ENCODE measurements around the gene LIFR. TPM values are rescaled to one million over a fixed set of nuclear protein-coding genes. Genes with fewer than 3 reads are reported as not detected.
A peak's percentile ranks its signal among the peaks of the same experiment; 100 is the strongest.
"Not testable (repeated sequence)": the region's sequence is repeated elsewhere in the genome, so short reads cannot be mapped to it uniquely, and the experiment has no call there.

LIFR gene
- total and polyA plus RNA-seq, 4 donors = 39.8 to 179 (median 94.9) TPM

- no CpG with 5 or more reads among the region's 4 CpGs for WGBS (ENCODE audit: insufficient coverage)
- Histone ChIP-seq H3K9me3 (ENCODE audit: control insufficient read depth, insufficient read depth, low read length) (no peaks in the 10 kb centered on the region), H3K27ac (ENCODE audit: low read depth, low read length) (no peak overlapping the region), H3K27me3 (ENCODE audit: control insufficient read depth, insufficient read depth, low read length) (no peaks in the 10 kb centered on the region), H3K4me1 (ENCODE audit: control insufficient read depth, insufficient read depth, low read length) (peaks cover 21% of the 10 kb centered on the region), H3K36me3 (ENCODE audit: control insufficient read depth, insufficient read depth, low read length) (no peaks in the 10 kb centered on the region), H3K4me3 (ENCODE audit: low read depth, low read length) (no peak overlapping the region)
- no peak for DNase-seq (ENCODE audit: low read depth in 4 of 6, low spot score in 6 of 6)
Observed at GRCh38 chr5:38529955-38530646, 26.3 kb downstream of the LIFR start.

- WGBS (ENCODE audit: insufficient coverage) = no CpG with 5 or more reads among the region's 3 CpGs
- Histone ChIP-seq H3K9me3 (ENCODE audit: control insufficient read depth, insufficient read depth, low read length) (no peaks in the 10 kb centered on the region), H3K27me3 (ENCODE audit: control insufficient read depth, insufficient read depth, low read length) (no peaks in the 10 kb centered on the region), H3K36me3 (ENCODE audit: control insufficient read depth, insufficient read depth, low read length) (peaks cover 4% of the 10 kb centered on the region), H3K4me3 (ENCODE audit: low read depth, low read length) (no peak overlapping the region), H3K27ac (ENCODE audit: low read depth, low read length) (no peak overlapping the region), H3K4me1 (ENCODE audit: control insufficient read depth, insufficient read depth, low read length) (peaks cover 12% of the 10 kb centered on the region)
- DNase-seq (ENCODE audit: low read depth in 4 of 6, low spot score in 6 of 6) = no peak
Observed at GRCh38 chr5:38528162-38528703, 28.2 kb downstream of the LIFR start.

- Histone ChIP-seq H3K27me3 (ENCODE audit: control insufficient read depth, insufficient read depth, low read length) (no peaks in the 10 kb centered on the region), H3K4me3 (ENCODE audit: low read depth, low read length) (no peak overlapping the region), H3K9me3 (ENCODE audit: control insufficient read depth, insufficient read depth, low read length) (no peaks in the 10 kb centered on the region), H3K36me3 (ENCODE audit: control insufficient read depth, insufficient read depth, low read length) (peaks cover 4% of the 10 kb centered on the region), H3K4me1 (ENCODE audit: control insufficient read depth, insufficient read depth, low read length) (peaks cover 5% of the 10 kb centered on the region), H3K27ac (ENCODE audit: low read depth, low read length) (no peak overlapping the region)
- DNase-seq (ENCODE audit: low read depth in 4 of 6, low spot score in 6 of 6) = no peak
- WGBS (ENCODE audit: insufficient coverage) = 85% methylated on average over 2 of the region's 2 CpGs
Observed at GRCh38 chr5:38527475-38527874, 29.0 kb downstream of the LIFR start.

- DNase-seq (ENCODE audit: low read depth in 4 of 6, low spot score in 6 of 6) = peak in 3 of 6 donors; percentile 23 to 56 (median 42)
- no peaks in the 10 kb centered on the region for H3K4me1 ChIP-seq (ENCODE audit: control insufficient read depth, insufficient read depth, low read length)
- H3K9me3 ChIP-seq (ENCODE audit: control insufficient read depth, insufficient read depth, low read length) = no peaks in the 10 kb centered on the region
- peaks cover 13% of the 10 kb centered on the region for H3K36me3 ChIP-seq (ENCODE audit: control insufficient read depth, insufficient read depth, low read length)
- H3K27me3 ChIP-seq (ENCODE audit: control insufficient read depth, insufficient read depth, low read length) = no peaks in the 10 kb centered on the region
- no peak overlapping the region for H3K27ac ChIP-seq (ENCODE audit: low read depth, low read length)
- H3K4me3 ChIP-seq (ENCODE audit: low read depth, low read length) = no peak overlapping the region
- 100% methylated on average over 1 of the region's 3 CpGs for WGBS (ENCODE audit: insufficient coverage)
Observed at GRCh38 chr5:38524022-38524421, 32.4 kb downstream of the LIFR start.

- no peak overlapping the region for H3K4me3 ChIP-seq (ENCODE audit: low read depth, low read length)
- no peak for DNase-seq (ENCODE audit: low read depth in 4 of 6, low spot score in 6 of 6)
- no peaks in the 10 kb centered on the region for H3K27me3 ChIP-seq (ENCODE audit: control insufficient read depth, insufficient read depth, low read length)
- H3K4me1 ChIP-seq (ENCODE audit: control insufficient read depth, insufficient read depth, low read length) = no peaks in the 10 kb centered on the region
- H3K27ac ChIP-seq (ENCODE audit: low read depth, low read length) = no peak overlapping the region
- peaks cover 11% of the 10 kb centered on the region for H3K36me3 ChIP-seq (ENCODE audit: control insufficient read depth, insufficient read depth, low read length)
- WGBS (ENCODE audit: insufficient coverage) = no CpG with 5 or more reads among the region's 3 CpGs
- no peaks in the 10 kb centered on the region for H3K9me3 ChIP-seq (ENCODE audit: control insufficient read depth, insufficient read depth, low read length)
Observed at GRCh38 chr5:38519476-38519875, 37.0 kb downstream of the LIFR start.

- Histone ChIP-seq H3K9me3 (ENCODE audit: control insufficient read depth, insufficient read depth, low read length) (no peaks in the 10 kb centered on the region), H3K27ac (ENCODE audit: low read depth, low read length) (no peak overlapping the region), H3K4me1 (ENCODE audit: control insufficient read depth, insufficient read depth, low read length) (no peaks in the 10 kb centered on the region), H3K4me3 (ENCODE audit: low read depth, low read length) (no peak overlapping the region), H3K36me3 (ENCODE audit: control insufficient read depth, insufficient read depth, low read length) (peaks cover 9% of the 10 kb centered on the region), H3K27me3 (ENCODE audit: control insufficient read depth, insufficient read depth, low read length) (no peaks in the 10 kb centered on the region)
- no peak for DNase-seq (ENCODE audit: low read depth in 4 of 6, low spot score in 6 of 6)
- WGBS (ENCODE audit: insufficient coverage) = no CpG with 5 or more reads among the region's 1 CpG
Observed at GRCh38 chr5:38518341-38518740, 38.1 kb downstream of the LIFR start.

GRCh38 chr5:38516649-38517048 is 39.8 kb downstream of the LIFR start:
- WGBS (ENCODE audit: insufficient coverage) = 100% methylated on average over 2 of the region's 3 CpGs
- H3K4me3 ChIP-seq (ENCODE audit: low read depth, low read length); H3K36me3 ChIP-seq (ENCODE audit: control insufficient read depth, insufficient read depth, low read length); H3K27ac ChIP-seq (ENCODE audit: low read depth, low read length); H3K9me3 ChIP-seq (ENCODE audit: control insufficient read depth, insufficient read depth, low read length); DNase-seq (ENCODE audit: low read depth in 4 of 6, low spot score in 6 of 6); H3K4me1 ChIP-seq (ENCODE audit: control insufficient read depth, insufficient read depth, low read length); H3K27me3 ChIP-seq (ENCODE audit: control insufficient read depth, insufficient read depth, low read length): not testable (repeated sequence)

- Histone ChIP-seq H3K27me3 (ENCODE audit: control insufficient read depth, insufficient read depth, low read length) (no peaks in the 10 kb centered on the region), H3K9me3 (ENCODE audit: control insufficient read depth, insufficient read depth, low read length) (no peaks in the 10 kb centered on the region), H3K36me3 (ENCODE audit: control insufficient read depth, insufficient read depth, low read length) (no peaks in the 10 kb centered on the region), H3K27ac (ENCODE audit: low read depth, low read length) (no peak overlapping the region), H3K4me1 (ENCODE audit: control insufficient read depth, insufficient read depth, low read length) (no peaks in the 10 kb centered on the region), H3K4me3 (ENCODE audit: low read depth, low read length) (no peak overlapping the region)
- DNase-seq (ENCODE audit: low read depth in 4 of 6, low spot score in 6 of 6) = no peak
- 33% methylated on average over 1 of the region's 2 CpGs for WGBS (ENCODE audit: insufficient coverage)
Observed at GRCh38 chr5:38515646-38516045, 40.8 kb downstream of the LIFR start.

- no peak overlapping the region for H3K4me3 ChIP-seq (ENCODE audit: low read depth, low read length)
- no peak for DNase-seq (ENCODE audit: low read depth in 4 of 6, low spot score in 6 of 6)
- no peaks in the 10 kb centered on the region for H3K27me3 ChIP-seq (ENCODE audit: control insufficient read depth, insufficient read depth, low read length)
- no peaks in the 10 kb centered on the region for H3K36me3 ChIP-seq (ENCODE audit: control insufficient read depth, insufficient read depth, low read length)
- H3K9me3 ChIP-seq (ENCODE audit: control insufficient read depth, insufficient read depth, low read length) = no peaks in the 10 kb centered on the region
- no peaks in the 10 kb centered on the region for H3K4me1 ChIP-seq (ENCODE audit: control insufficient read depth, insufficient read depth, low read length)
- no CpG with 5 or more reads among the region's 3 CpGs for WGBS (ENCODE audit: insufficient coverage)
- H3K27ac ChIP-seq (ENCODE audit: low read depth, low read length) = no peak overlapping the region
Observed at GRCh38 chr5:38515092-38515491, 41.4 kb downstream of the LIFR start.

GRCh38 chr5:38509185-38509584 is 47.3 kb downstream of the LIFR start:
- no peaks in the 10 kb centered on the region for H3K9me3 ChIP-seq (ENCODE audit: control insufficient read depth, insufficient read depth, low read length)
- H3K4me1 ChIP-seq (ENCODE audit: control insufficient read depth, insufficient read depth, low read length) = no peaks in the 10 kb centered on the region
- no peaks in the 10 kb centered on the region for H3K27me3 ChIP-seq (ENCODE audit: control insufficient read depth, insufficient read depth, low read length)
- WGBS (ENCODE audit: insufficient coverage) = 60% methylated on average over 2 of the region's 5 CpGs
- H3K36me3 ChIP-seq (ENCODE audit: control insufficient read depth, insufficient read depth, low read length) = peaks cover 2% of the 10 kb centered on the region
- no peak overlapping the region for H3K27ac ChIP-seq (ENCODE audit: low read depth, low read length)
- DNase-seq (ENCODE audit: low read depth in 4 of 6, low spot score in 6 of 6) = no peak
- H3K4me3 ChIP-seq (ENCODE audit: low read depth, low read length) = no peak overlapping the region
